ENCODE results near the gene VEGFC. TPM values are rescaled to one million over a fixed set of nuclear protein-coding genes. Genes with fewer than 3 reads are reported as not detected.

VEGFC gene
- total RNA-seq, 1 experiment from 2014 or later: not detected

GRCh38 chr4:176775338-176775737, 17.4 kb downstream of the VEGFC start:
- POLR2A ChIA-PET: no interaction called here
- Histone ChIP-seq H3K9ac (ENCODE audit: low read length) (no peak overlapping the region), H3K27me3 (ENCODE audit: insufficient read depth, low read length) (no peaks in the 10 kb centered on the region), H2AFZ (ENCODE audit: low read depth, low read length, poor library complexity, severe bottlenecking) (no peak overlapping the region), H3K36me3 (ENCODE audit: control insufficient read depth in 1 of 2, insufficient read depth in 2 of 2, low read length in 2 of 2) (no peaks in the 10 kb centered on the region), H3K4me3 (replicated peaks in 1 of 2; ENCODE audit: low read depth in 1 of 2, low read length in 2 of 2) (no peak overlapping the region), H4K20me1 (ENCODE audit: insufficient read depth) (no peaks in the 10 kb centered on the region), H3K27ac (ENCODE audit: low read depth, low read length) (no peak overlapping the region), H3K9me3 (ENCODE audit: control insufficient read depth in 1 of 2, insufficient read depth in 1 of 2, low read depth in 1 of 2, low read length in 2 of 2) (no peaks in the 10 kb centered on the region), H3K9me2 (ENCODE audit: insufficient read depth) (no peaks in the 10 kb centered on the region), H3K4me2 (ENCODE audit: low read length) (no peak overlapping the region), H3K79me2 (ENCODE audit: insufficient read depth, low read length) (no peaks in the 10 kb centered on the region), H3K4me1 (ENCODE audit: control insufficient read depth in 1 of 2, insufficient read depth in 2 of 2, low read length in 2 of 2) (no peaks in the 10 kb centered on the region)
- no peak for TF ChIP-seq SIN3A (IDR thresholded peaks at IDR 0.05; ENCODE audit: low read depth)
- no peak for TF ChIP-seq CEBPB (IDR thresholded peaks at IDR 0.05; ENCODE audit: low read depth)
- TF ChIP-seq POLR2AphosphoS5 (IDR thresholded peaks at IDR 0.05; ENCODE audit: low read depth, low read length): no peak
- no peak for TF ChIP-seq SRF (IDR thresholded peaks at IDR 0.05; ENCODE audit: low read depth)
- intact Hi-C loops (cut with micrococcal nuclease): no loop called here
- CTCF ChIA-PET: no interaction called here
- no TSS peak for BruUV-seq (replicated peaks)
- RAD21 ChIA-PET (ENCODE audit: low non-redundant PET in 1 of 2, low total read pairs in 2 of 2, uncharacterized antibody in 2 of 2, unreplicated experiment in 2 of 2): no interaction called here
- ATAC-seq (no peak), DNase-seq (ENCODE audit: low read depth, low spot score) (no peak)

DNA sequence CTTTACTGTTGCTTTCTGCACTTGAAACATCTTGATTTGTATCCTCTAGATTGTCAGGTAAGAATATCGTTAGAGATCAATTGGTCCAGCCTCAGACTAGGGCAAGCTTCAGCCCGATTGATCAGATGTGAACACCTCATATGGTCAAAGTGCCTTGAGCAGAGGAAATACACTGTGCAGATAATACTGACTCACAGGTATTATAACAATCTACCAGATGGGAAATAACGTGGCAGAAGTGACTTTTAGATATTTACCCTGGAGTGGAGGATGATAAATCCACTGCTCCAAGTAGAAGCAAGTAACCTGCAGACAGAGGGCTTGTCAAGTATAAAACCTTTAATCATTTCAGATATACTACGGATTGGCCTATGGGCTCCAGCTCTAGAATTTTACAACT, 17.9 kb downstream of the VEGFC start:
- Histone ChIP-seq H3K9ac (ENCODE audit: low read length) (no peak overlapping the region), H3K36me3 (ENCODE audit: control insufficient read depth in 1 of 2, insufficient read depth in 2 of 2, low read length in 2 of 2) (no peaks in the 10 kb centered on the region), H3K9me3 (ENCODE audit: control insufficient read depth in 1 of 2, insufficient read depth in 1 of 2, low read depth in 1 of 2, low read length in 2 of 2) (no peaks in the 10 kb centered on the region), H3K4me1 (ENCODE audit: control insufficient read depth in 1 of 2, insufficient read depth in 2 of 2, low read length in 2 of 2) (no peaks in the 10 kb centered on the region), H2AFZ (ENCODE audit: low read depth, low read length, poor library complexity, severe bottlenecking) (no peak overlapping the region), H3K9me2 (ENCODE audit: insufficient read depth) (no peaks in the 10 kb centered on the region), H3K4me3 (replicated peaks in 1 of 2; ENCODE audit: low read depth in 1 of 2, low read length in 2 of 2) (no peak overlapping the region), H3K27ac (ENCODE audit: low read depth, low read length) (no peak overlapping the region), H3K4me2 (ENCODE audit: low read length) (no peak overlapping the region), H3K27me3 (ENCODE audit: insufficient read depth, low read length) (no peaks in the 10 kb centered on the region), H3K79me2 (ENCODE audit: insufficient read depth, low read length) (no peaks in the 10 kb centered on the region), H4K20me1 (ENCODE audit: insufficient read depth) (no peaks in the 10 kb centered on the region)
- no peak for ATAC-seq
- no peak for DNase-seq (ENCODE audit: low read depth, low spot score)
- TF ChIP-seq POLR2A (IDR thresholded peaks at IDR 0.05; ENCODE audit: borderline replicate concordance, extremely low read depth, insufficient read depth, insufficient read length) (no peak), POLR2AphosphoS5 (IDR thresholded peaks at IDR 0.05; ENCODE audit: low read depth, low read length) (no peak), EZH2phosphoT487 (IDR thresholded peaks at IDR 0.05; ENCODE audit: borderline replicate concordance) (no peak), YY1 (IDR thresholded peaks at IDR 0.05; ENCODE audit: extremely low read depth, insufficient replicate concordance, low read depth, low read length) (no peak), EZH2 (IDR thresholded peaks at IDR 0.05) (no peak), FOSL1 (IDR thresholded peaks at IDR 0.05; ENCODE audit: low read depth) (no peak), CTCF (IDR thresholded peaks at IDR 0.05 in 2 of 3, conservative IDR thresholded peaks at IDR 0.05 in 1 of 3; ENCODE audit: borderline replicate concordance in 1 of 3, insufficient read depth in 1 of 3, low read depth in 2 of 3, low read length in 2 of 3) (no peak), ELF1 (IDR thresholded peaks at IDR 0.05; ENCODE audit: borderline replicate concordance, low read depth) (no peak), TCF7L2 (IDR thresholded peaks at IDR 0.05; ENCODE audit: borderline replicate concordance, extremely low read depth, insufficient read depth, insufficient read length) (no peak)
- TF ChIP-seq, protein P1, sequence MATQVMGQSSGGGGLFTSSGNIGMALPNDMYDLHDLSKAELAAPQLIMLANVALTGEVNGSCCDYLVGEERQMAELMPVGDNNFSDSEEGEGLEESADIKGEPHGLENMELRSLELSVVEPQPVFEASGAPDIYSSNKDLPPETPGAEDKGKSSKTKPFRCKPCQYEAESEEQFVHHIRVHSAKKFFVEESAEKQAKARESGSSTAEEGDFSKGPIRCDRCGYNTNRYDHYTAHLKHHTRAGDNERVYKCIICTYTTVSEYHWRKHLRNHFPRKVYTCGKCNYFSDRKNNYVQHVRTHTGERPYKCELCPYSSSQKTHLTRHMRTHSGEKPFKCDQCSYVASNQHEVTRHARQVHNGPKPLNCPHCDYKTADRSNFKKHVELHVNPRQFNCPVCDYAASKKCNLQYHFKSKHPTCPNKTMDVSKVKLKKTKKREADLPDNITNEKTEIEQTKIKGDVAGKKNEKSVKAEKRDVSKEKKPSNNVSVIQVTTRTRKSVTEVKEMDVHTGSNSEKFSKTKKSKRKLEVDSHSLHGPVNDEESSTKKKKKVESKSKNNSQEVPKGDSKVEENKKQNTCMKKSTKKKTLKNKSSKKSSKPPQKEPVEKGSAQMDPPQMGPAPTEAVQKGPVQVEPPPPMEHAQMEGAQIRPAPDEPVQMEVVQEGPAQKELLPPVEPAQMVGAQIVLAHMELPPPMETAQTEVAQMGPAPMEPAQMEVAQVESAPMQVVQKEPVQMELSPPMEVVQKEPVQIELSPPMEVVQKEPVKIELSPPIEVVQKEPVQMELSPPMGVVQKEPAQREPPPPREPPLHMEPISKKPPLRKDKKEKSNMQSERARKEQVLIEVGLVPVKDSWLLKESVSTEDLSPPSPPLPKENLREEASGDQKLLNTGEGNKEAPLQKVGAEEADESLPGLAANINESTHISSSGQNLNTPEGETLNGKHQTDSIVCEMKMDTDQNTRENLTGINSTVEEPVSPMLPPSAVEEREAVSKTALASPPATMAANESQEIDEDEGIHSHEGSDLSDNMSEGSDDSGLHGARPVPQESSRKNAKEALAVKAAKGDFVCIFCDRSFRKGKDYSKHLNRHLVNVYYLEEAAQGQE (IDR thresholded peaks at IDR 0.05; ENCODE audit: low read depth): no peak
- TF ChIP-seq, protein P2, sequence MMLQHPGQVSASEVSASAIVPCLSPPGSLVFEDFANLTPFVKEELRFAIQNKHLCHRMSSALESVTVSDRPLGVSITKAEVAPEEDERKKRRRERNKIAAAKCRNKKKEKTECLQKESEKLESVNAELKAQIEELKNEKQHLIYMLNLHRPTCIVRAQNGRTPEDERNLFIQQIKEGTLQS (IDR thresholded peaks at IDR 0.05): no peak
- POLR2A ChIA-PET: no interaction called here
- BruUV-seq (replicated peaks): no TSS peak
- RAD21 ChIA-PET (ENCODE audit: low non-redundant PET in 1 of 2, low total read pairs in 2 of 2, uncharacterized antibody in 2 of 2, unreplicated experiment in 2 of 2): no interaction called here
- intact Hi-C loops (cut with micrococcal nuclease): no loop called here
- CTCF ChIA-PET: no interaction called here

Data from HCT116 (cell line).